DMS53 treated with DMSO at 0.1 percent for 48 hours (cell line): Measurements from ENCODE around the gene OXSR1.

Experiments
- DNase-seq: peaks from one replicate; lab custom pipeline; 2025; ENCODE audit not compliant: unreplicated experiment; lab: John Stamatoyannopoulos, UW

OXSR1 gene

DNA sequence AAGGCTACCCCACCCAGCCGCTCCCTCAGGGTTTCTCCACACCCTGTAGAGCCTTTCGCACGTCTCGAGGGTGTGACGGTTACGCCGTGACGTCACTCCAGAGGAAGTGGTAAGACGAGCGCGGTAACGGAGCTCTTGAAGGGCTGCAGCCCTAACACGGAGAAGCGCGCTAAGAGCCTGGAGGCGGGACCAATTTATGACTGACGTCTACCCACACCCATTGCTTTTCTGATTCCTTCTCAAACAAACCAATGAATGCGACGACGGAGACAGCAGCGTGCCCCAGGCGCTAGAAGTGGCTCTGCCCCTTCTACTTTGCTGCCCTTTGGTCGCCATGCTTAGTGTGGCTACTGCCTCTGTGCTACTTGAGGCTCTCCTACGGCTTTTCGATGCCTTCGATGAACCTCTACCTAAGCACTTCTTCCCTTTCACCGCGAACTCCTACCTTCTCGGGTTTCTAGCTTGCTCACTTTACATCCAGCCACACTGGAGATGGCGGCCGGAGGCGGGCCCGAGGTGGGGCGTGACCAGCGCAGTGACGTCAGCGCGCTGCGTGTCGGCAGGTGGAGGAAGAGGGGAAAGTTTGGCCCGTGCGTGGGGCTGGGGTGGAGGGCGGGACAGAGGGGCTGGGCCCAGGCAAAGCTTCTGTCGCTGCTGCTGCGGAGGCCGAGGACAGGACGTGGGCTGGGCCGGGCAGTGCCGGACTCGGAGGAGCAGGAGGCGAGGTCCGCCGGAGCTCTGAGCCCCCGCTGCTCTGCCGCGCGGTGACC, at the start of gene OXSR1:
Gene OXSR1, plus strand, starts transcription at position 586 of the 770 bp plus-strand sequence. CDS start 340 bp downstream, outside the sequence.
- DNase-seq = peak; percentile 85

DNA sequence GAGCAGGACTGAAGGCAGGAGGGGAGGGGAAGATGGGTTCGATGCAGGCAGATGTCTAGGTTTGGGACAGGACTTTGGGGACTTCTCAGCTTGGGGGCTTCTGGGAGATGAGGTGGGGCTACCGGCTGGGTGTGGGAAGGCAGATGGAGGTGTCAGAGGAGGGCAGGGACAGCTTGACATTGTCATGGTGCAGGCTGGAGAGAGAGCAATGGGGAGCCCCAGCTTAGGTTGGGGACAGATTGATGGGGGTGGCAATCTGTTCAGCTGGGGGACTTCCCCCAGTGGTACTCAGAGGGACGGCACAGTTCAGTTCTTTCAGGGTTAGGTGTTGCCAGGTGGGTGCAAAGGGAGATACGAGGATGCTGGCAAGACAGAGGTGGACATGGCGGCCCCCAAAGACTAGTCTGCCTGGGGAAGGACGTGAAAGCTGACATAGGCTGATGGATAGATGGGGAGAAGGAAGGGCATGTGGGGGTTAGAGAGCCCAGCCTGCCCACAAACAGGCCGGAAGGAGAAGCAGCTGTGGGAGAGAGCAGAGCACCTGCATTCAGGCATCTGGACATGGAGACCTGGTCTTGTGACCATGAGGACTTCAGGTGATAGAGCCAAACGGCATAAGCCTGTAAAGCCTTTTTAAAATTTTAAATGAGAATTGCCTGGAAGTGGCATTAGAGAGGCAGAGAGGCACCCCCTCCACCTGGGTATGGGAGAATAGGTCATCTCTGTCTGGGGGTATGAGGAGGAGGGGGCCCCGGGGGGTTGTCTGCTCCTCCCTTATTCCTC, 49.5 kb upstream of the OXSR1 start:
- DNase-seq = no peak

DNA sequence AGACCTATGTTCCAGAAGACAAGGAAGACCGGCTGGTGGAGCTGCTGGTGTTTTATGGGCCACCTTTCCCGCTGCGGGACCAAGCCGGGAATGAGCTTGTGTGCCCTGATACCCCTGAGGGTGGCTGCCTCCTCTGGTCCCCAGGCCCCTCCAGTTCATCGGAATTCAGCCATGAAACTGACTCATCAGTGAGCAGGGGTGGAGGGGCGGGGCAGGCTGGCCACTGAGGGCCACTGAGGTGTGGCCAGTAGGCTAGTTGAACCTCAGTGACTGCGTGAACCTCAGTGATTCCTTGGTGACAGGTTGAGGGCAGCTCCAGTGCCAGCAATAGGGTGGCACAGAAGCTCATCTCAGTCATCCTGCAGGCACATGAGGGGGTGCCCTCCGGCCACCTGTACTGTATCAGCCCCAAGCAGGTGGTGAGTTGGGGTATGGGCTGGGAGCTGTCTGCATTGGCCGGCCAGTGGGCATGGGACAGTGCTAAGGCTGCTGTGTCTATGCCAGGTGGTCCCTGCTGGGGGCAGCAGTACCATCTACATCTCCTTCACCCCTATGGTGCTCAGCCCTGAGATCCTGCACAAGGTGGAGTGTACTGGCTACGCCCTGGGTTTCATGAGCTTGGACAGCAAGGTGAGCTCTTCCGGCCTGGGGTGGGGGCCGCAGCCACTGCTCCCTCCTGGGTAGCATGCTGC, 48.7 kb upstream of the OXSR1 start:
- DNase-seq = no peak

DNA sequence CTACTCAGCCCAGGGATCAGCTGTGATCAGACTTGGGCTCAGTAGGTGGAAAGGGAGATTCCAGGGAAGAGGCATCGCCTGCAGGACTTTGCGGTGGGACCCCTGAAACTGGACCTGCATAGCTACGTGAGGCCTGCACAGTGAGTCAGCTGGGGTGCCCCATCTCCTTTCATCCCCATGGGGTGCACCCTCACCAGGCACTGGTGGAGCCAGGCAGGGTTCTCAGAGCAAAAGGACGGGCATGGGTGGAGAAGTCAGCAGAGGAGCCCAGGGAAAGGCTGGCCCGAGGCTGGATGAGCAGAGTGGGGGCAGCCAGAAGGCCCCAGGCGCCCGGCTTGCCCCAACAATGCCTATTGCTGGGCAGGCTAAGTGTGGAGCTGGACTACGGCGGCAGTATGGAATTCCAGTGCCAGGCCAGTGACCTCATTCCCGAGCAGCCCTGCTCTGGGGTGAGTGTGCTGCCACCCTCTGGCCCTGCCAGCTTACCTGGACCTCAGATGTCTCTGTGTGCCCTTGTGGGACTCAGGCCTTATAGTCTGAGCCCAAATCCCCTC, 48.1 kb upstream of the OXSR1 start:
- DNase-seq = no peak

DNA sequence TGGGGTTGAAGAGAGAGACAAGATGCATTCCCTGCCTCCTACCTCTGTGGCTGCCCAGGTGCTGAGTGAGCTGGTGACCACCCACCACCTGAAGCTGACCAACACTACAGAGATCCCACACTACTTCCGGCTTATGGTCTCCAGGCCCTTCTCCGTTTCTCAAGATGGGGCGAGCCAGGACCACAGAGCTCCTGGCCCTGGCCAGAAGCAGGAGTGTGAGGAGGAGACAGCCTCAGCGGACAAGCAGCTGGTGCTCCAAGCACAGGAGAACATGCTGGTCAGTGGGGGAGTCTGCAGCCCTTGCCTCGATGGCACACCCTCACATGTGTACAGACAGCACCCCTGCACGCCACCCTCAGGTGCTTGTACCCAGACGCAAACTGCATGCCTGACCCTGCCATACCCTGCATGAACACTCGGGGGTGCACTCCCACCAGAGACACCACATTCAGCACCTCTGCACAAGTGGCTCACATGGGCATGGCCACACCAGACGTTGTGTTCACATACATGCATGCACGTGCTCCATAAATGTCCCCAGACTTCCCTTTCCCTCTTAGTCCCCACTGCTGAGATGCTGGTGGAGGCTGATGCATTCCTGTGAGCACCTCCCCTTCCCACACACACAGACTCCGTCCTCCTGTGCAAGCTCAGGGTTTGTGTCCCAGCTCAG, 47.5 kb upstream of the OXSR1 start:
- no peak for DNase-seq

DNA sequence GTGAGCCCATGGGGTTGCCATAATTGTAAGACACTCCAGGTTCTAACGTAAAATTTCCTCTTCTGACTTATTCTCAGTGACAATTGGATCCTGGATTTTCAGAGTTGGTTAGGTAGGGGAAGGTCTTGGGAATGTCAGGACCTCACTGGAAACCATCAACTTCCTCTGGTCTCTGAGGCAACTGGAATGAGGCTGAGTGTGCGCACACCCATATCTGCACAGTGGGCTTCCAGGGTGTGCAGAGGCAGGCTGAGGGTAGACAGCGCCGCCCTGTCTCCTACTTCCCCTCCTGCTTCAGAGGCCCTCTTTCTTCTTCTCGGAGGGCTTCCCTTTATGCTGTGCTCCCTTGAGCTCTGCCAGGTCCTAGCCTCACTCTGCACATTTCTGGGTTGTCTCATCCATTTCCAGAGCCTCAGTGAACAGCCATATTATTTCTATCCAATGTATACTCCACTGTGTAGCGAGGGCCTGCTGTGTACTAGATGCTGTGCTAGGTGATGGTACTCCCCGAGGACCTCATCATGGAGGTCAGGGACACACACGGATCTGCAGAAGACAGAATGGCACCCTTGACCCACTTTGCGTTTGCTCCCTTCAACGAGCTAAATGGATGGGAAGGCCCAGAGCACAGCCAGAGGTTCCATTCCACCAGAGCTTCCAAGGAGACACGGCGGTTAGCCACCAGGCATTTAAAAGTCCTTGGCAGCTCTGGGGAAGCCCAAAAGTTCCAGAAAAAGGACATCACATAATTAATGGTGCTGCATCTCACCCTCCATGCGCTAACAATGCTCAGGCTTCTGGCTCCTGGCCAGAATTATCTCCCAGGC, 46.7 kb upstream of the OXSR1 start:
- no peak for DNase-seq

DNA sequence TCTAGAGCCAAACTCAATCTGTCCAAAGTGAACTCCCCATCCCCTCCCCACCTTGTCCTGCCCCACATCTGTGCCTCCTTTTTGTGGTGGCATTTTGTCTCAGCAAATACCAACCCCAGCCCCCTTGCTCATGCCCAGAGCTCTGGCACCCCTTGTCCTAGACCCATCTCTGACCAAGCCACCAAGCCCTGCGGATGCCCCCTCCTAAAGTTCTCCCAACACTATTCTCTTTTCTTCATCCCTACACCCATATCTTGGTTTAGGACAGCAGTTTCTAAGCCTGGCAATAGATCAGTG, 46.1 kb upstream of the OXSR1 start:
- DNase-seq = no peak

DNA sequence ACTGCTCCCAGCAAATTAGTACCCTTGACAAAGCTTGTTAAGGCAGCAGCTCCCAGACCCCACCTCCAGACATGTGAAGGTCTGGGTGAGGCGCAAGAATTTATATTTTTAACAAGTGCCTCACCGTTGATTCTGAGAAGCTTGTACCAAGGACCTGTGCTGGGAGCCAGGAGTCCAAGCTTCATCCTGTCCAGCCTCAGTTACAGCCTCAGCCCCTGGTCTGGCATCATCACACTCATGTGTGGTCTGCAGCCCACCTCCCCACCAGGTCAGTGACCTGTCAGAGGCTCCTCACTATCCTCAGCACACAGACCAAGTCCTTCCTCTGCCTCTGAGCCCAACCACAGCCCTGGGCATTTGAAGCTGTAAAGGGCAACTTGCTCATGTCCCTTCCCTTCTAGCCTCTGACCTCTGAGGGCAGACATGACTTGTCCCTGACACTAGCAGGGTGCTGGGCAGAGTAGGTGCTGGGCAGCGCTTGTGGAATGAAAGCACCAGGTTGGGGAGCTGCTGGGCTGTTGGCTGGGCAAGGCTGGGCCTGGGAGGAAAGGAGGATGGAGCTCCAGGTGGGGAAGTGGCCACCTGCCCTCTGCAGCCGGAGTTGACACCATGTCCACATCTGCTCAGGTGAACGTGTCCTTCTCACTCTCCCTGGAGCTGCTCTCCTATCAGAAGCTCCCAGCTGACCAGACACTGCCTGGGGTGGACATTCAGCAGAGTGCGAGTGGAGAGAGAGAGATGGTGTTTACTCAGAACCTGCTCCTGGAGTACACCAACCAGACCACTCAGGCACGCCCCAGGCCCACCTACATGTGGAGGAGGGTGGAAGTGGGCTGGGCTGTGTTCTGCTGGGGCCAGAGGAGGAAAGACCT, 45.3 kb upstream of the OXSR1 start:
- no peak for DNase-seq

DNA sequence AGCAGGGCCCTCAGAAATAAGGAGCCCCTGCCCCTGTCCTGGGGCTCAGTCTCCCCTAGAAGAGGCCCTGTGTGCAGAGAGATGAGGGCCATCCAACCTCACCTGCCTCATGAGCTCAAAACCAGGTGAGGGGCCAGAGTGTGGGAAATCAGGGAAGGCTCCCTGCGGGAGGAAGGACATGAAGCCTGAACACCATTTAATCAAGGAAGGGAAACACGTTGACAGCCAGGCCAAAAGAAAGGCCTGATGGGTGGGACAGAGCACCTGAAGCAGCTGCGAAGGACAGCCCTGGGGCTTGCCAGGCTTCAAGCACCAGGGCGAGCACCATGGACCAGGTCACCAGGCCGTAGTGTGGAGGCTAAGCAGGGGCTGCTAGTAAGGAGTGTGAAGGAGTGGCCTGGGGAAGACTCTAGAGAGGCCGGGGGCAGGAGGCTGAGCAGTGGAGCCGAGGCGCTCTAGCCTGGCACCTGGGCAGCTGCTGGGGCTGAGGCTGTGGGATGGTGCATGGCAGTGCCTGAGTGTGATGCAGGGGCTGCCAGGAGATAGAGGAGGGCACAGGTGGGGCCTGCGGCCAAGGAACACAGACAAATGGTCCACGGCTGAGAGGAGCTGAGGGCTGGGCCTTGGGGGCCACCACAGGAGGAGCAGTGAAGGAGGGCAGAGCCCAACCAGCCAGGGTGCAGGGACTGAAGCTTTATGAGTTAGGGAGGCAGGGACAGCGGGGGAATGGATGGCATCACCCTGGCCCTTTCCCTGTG, 44.5 kb upstream of the OXSR1 start:
- no peak for DNase-seq

DNA sequence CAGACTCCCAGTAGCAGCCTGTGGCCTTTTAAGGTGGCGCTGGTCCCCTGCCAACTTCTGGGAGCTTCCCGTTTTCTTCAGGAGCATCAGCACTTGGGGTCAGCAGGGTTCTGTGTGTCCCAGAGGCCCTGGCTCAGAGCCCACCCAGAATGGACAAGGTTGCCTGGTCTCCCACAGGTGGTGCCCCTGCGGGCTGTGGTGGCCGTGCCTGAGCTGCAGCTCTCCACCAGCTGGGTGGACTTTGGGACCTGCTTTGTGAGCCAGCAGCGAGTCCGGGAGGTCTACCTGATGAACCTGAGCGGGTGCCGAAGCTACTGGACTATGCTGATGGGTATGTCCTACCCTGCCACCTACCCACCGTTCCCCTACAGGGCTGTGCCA, 43.9 kb upstream of the OXSR1 start:
- DNase-seq = no peak

DNA sequence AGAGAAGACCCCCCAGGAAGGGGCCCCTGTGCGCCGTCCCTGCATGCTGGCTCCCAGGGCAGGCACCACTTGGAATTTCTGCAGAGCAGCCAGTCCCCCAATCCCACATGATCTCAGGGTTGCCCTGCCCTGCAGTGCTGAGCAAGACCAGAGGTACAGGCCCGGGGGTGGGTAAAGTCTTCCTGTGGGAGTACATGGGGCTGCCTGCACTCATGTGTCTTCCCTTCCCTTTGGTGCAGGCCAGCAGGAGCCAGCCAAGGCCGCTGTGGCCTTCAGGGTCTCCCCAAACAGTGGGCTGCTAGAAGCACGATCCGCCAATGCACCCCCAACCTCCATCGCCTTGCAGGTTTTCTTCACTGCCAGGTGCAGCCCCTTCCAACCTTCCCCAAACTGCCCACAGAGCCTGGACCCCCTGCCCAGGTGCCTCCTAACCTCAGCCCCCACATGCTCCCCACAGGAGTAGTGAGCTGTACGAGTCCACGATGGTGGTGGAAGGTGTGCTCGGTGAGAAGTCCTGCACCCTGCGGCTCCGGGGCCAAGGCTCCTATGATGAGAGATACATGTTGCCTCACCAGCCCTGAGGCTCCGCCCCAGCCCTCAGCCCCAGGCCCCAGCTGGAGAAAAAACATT, 43.4 kb upstream of the OXSR1 start:
- no peak for DNase-seq

DNA sequence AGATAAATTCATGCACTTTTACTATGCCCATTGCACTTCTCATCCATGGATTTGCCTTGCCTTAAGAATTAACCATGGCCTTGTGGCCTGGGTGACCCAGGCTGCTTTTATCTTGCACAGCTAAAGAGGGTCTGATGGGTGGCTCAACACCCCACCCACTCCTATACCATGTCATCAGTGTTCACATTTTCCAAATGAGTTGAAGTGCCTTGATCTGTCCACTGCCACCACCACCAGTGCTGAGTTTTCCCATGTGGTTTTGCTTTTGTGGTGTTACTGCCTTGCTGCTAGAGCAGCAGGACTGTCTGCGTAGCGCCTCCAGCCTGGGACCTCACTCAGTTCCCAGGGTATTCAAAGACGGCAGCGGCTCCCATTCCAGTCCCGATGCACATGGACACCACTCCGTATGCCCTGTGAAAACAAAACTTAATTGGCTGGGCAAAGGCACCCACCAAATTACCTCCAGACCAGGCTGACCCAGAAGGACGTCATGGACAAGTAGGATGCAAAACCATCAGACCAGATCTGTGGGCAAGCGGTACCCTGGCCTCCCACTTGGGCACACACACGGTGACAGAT, 42.5 kb upstream of the OXSR1 start:
- no peak for DNase-seq

DNA sequence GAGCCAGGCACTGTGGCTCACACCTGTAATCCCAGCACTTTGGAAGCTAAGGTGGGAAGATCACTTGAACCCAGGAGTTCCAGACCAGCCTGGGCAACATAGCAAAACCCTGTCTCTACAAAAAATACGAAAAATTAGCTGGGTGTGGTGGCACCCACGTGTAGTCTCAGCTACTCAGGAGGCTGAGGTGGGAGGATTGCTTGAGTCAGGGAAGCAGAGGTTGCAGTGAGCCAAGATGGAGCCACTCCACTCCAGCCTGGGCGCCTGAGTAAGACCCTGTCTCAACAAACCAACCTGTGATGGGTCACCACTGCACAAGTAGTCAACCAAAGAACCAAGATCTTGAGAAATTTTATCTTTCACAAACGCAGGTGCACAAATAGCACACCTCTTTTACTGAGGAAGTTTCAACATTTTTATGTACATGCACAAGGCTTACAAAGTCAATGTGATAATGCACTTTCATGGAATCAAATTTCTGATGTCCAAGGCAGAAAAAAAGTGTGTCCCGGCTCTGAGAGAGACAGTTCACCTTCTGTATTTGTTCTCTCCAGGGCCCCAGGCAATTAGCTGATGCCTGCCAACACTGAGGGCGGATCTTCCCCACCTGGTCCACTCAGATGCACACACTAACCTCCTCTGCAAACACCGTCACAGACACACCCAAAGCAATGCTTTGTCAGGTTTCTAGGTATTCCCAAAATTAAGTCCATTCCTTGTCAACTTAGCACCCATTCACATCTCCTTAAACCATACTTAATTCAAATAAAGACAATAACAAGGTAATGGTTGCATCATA, 40.8 kb upstream of the OXSR1 start:
- no peak for DNase-seq

DNA sequence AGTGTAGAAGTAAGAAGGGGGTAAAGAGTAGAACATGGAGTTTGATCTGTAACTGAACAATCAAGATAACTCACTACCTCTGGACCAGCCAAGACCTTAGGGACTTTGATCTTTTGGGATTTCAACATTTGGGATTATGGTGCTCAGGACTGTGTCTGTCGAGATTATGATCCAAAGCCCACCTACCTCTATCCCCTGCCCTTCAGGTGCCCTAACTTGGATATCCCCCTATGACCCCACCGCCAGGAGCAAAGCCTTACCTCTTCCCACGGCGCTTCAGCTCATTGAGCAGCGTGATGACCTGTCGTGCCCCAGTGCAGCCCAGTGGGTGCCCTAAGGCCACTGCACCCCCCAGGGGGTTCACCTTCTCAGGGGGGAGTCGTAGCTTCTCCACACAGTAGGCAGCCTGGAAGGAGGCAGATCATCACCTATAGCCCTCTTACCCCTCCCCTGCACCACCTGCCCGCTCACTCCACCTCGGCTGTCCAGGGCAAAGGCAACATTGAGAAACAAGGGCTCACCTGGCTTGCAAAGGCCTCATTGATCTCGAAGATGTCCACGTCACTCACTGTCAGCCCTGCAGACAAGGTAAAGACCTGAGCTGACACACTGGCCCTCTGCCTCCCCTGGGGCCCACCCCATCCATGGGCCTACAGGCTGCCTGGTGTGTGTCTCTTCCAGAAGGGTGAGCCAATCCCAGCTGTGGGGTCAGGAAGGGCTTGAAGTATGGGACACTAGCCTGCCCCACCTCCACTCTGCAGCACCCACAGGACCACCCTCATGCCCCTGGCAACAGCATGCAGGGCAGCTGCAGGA, 39.8 kb upstream of the OXSR1 start:
- DNase-seq = no peak

DNA sequence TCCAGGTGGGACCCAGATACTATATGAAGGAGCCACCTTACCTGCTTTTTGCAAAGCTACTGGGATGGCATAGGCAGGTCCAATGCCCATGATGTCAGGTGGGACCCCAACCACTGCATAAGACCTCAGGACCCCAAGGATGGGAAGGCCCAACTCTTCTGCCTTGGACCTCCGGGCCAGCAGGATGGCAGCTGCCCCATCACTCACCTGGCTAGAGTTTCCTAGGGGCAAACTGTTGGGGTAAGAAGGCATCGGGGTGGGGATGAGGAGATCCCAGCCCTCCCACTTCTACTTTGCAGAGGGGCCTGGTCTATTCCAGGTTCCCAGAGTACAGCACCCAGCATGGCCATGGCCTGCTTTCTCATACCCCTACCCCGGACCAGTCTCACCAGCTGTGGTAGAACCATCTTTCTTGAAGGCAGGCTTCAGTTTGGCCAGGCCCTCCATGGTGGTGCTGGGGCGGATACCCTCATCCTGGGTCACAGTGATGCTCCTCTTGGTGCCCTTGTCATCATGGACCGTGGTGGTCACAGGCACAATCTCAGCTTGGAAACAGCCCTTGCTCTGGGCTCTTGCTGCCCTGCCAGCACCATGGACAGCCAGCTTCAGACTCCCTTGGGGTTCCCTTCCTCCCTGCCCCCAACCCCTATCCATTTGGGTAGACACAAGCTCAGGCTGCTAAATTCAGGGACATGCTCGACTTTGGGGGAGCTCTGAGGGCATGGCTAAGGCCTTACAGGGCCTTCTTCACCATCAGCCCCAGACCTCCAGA, 39.0 kb upstream of the OXSR1 start:
- DNase-seq = no peak
